ENCODE data around the gene TRIM26. TPM values are rescaled to one million over a fixed set of nuclear protein-coding genes. Genes with fewer than 3 reads are reported as not detected.

TRIM26 gene
- total and polyA plus RNA-seq, 2 of the 13 experiments (the other 11 are each of a cell fraction or from before 2014, with no cell fraction given), result 27.1 to 38.7 TPM

DNA sequence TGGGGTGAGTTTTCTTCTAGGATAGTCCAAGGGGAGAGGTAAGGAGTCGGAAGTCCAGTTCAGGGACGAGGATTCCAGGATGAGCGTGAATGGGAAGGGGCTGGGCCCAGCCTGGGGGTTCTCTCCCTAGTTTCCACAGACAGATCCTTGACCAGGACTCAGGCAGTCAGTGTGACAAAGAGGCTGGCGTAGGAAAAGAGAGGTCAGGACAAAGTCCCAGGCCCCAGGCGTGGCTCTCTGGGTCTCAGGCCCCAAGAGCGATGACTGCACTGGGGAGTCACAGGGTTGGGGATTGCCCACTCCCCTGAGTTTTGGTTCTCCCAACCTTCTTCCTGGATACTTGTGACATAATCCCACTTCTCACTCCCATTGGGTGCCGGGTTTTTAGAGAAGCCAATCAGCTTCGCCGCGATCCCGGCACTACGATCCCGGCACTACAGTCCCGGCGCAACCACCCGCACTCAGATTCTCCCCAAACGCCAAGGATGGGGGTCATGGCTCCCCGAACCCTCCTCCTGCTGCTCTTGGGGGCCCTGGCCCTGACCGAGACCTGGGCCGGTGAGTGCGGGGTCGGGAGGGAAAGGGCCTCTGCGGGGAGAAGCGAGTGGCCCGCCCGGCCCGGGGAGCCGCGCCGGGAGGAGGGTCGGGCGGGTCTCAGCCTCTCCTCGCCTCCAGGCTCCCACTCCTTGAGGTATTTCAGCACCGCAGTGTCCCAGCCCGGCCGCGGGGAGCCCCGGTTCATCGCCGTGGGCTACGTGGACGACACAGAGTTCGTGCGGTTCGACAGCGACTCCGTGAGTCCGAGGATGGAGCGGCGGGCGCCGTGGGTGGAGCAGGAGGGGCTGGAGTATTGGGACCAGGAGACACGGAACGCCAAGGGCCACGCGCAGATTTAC is 46.2 kb upstream of the TRIM26 start (continued):
- TF ChIP-seq HNRNPLL (IDR thresholded peaks at IDR 0.05; ENCODE audit: low read depth, low read length, poor library complexity, severe bottlenecking), result peak; percentile 59
- 0 out of 2 replicates have a peak, but pooled peaks have one; percentile 28 for TF ChIP-seq POLR2G (IDR thresholded peaks at IDR 0.05; ENCODE audit: low read depth, low read length)
- no peak for TF ChIP-seq KAT2B (IDR thresholded peaks at IDR 0.05; ENCODE audit: borderline replicate concordance, low read depth, low read length)
- TF ChIP-seq ZNF446 (CRISPR knock-in tag; IDR thresholded peaks at IDR 0.05), result peak; percentile 68; the same call in 1 of the 2 replicates
- TF ChIP-seq MTA3 (CRISPR knock-in tag; IDR thresholded peaks at IDR 0.05), result no peak
- no peak for TF ChIP-seq SMYD3 (CRISPR knock-in tag; IDR thresholded peaks at IDR 0.05)
- peak; percentile 69 for TF ChIP-seq TBX2 (CRISPR knock-in tag; IDR thresholded peaks at IDR 0.05; ENCODE audit: borderline replicate concordance)
- TF ChIP-seq TEAD3 (CRISPR knock-in tag; optimal IDR thresholded peaks at IDR 0.05; ENCODE audit: borderline replicate concordance), result peak; percentile 2
- TF ChIP-seq ELF1 (CRISPR knock-in tag; IDR thresholded peaks at IDR 0.05), result peak; percentile 81
- TF ChIP-seq, protein P1, sequence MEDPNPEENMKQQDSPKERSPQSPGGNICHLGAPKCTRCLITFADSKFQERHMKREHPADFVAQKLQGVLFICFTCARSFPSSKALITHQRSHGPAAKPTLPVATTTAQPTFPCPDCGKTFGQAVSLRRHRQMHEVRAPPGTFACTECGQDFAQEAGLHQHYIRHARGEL (CRISPR knock-in tag; IDR thresholded peaks at IDR 0.05), result 0 out of 2 replicates have a peak, but pooled peaks have one; percentile 20
- TF ChIP-seq ZSCAN22 (CRISPR knock-in tag; IDR thresholded peaks at IDR 0.05), result no peak
- 0 out of 2 replicates have a peak, but pooled peaks have one; percentile 1 for TF ChIP-seq CCDC6 (CRISPR knock-in tag; IDR thresholded peaks at IDR 0.05)
- TF ChIP-seq, protein P2, sequence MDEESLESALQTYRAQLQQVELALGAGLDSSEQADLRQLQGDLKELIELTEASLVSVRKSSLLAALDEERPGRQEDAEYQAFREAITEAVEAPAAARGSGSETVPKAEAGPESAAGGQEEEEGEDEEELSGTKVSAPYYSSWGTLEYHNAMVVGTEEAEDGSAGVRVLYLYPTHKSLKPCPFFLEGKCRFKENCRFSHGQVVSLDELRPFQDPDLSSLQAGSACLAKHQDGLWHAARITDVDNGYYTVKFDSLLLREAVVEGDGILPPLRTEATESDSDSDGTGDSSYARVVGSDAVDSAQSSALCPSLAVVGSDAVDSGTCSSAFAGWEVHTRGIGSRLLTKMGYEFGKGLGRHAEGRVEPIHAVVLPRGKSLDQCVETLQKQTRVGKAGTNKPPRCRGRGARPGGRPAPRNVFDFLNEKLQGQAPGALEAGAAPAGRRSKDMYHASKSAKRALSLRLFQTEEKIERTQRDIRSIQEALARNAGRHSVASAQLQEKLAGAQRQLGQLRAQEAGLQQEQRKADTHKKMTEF (CRISPR knock-in tag; IDR thresholded peaks at IDR 0.05), result peak; percentile 63; the same call in 1 of the 2 replicates
- TF ChIP-seq KDM6A (CRISPR knock-in tag; IDR thresholded peaks at IDR 0.05; ENCODE audit: low read depth), result no peak
- TF ChIP-seq, protein P3, sequence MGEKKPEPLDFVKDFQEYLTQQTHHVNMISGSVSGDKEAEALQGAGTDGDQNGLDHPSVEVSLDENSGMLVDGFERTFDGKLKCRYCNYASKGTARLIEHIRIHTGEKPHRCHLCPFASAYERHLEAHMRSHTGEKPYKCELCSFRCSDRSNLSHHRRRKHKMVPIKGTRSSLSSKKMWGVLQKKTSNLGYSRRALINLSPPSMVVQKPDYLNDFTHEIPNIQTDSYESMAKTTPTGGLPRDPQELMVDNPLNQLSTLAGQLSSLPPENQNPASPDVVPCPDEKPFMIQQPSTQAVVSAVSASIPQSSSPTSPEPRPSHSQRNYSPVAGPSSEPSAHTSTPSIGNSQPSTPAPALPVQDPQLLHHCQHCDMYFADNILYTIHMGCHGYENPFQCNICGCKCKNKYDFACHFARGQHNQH (CRISPR knock-in tag; IDR thresholded peaks at IDR 0.05), result peak; percentile 15; the same call in 1 of the 2 replicates
- TF ChIP-seq, protein P4, sequence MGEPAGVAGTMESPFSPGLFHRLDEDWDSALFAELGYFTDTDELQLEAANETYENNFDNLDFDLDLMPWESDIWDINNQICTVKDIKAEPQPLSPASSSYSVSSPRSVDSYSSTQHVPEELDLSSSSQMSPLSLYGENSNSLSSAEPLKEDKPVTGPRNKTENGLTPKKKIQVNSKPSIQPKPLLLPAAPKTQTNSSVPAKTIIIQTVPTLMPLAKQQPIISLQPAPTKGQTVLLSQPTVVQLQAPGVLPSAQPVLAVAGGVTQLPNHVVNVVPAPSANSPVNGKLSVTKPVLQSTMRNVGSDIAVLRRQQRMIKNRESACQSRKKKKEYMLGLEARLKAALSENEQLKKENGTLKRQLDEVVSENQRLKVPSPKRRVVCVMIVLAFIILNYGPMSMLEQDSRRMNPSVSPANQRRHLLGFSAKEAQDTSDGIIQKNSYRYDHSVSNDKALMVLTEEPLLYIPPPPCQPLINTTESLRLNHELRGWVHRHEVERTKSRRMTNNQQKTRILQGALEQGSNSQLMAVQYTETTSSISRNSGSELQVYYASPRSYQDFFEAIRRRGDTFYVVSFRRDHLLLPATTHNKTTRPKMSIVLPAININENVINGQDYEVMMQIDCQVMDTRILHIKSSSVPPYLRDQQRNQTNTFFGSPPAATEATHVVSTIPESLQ (CRISPR knock-in tag; conservative IDR thresholded peaks at IDR 0.05), result no peak
- TF ChIP-seq, protein P5, sequence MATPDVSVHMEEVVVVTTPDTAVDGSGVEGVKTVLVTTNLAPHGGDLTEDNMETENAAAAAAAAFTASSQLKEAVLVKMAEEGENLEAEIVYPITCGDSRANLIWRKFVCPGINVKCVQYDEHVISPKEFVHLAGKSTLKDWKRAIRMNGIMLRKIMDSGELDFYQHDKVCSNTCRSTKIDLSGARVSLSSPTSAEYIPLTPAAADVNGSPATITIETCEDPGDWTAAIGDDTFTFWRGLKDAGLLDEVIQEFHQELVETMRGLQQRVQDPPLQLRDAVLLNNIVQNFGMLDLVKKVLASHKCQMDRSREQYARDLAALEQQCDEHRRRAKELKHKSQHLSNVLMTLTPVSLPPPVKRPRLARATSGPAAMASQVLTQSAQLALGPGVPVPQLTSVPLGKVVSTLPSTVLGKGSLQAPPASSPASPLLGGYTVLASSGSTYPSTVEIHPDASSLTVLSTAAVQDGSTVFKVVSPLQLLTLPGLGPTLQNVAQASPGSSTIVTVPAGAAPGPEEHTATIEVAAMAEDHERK (CRISPR knock-in tag; IDR thresholded peaks at IDR 0.05; ENCODE audit: low read depth), result no peak
- peak; percentile 79 for TF ChIP-seq PHF8 (CRISPR knock-in tag; IDR thresholded peaks at IDR 0.05)
- TF ChIP-seq KMT2B (CRISPR knock-in tag; IDR thresholded peaks at IDR 0.05), result peak; percentile 66
- peak; percentile 68 for TF ChIP-seq ZFX (CRISPR knock-in tag; IDR thresholded peaks at IDR 0.05; ENCODE audit: low read depth)
- no peak for TF ChIP-seq ZFP41 (CRISPR knock-in tag; IDR thresholded peaks at IDR 0.05; ENCODE audit: borderline replicate concordance)
- no peak for TF ChIP-seq FLYWCH1 (CRISPR knock-in tag; IDR thresholded peaks at IDR 0.05)
- TF ChIP-seq ZNF205 (CRISPR knock-in tag; IDR thresholded peaks at IDR 0.05), result peak; percentile 68; the same call in 1 of the 2 replicates
- TF ChIP-seq ZNF441 (CRISPR knock-in tag; IDR thresholded peaks at IDR 0.05; ENCODE audit: borderline replicate concordance), result 0 out of 2 replicates have a peak, but pooled peaks have one; percentile 43
